Activated naive CD4-positive, alpha-beta T cell treated with anti-CD3 and anti-CD28 coated beads, Interleukin-2, amount 10 ng/mL, durations not matched to agents 7 days and 5 days (primary cell): ENCODE measurements around the gene PRKCA.
"Not testable (repeated sequence)": the region's sequence is repeated elsewhere in the genome, so short reads cannot be mapped to it uniquely, and the experiment has no call there.

Experiments
- CTCF ChIA-PET: fragments of 350-600 bp; sonication (Branson Sonifier 250); formaldehyde crosslinking; loops from one replicate; lab custom pipeline; 2021; ENCODE audit warnings: antibody characterized with exemption; lab: Charles Lee
- DNase-seq: peaks from one replicate; pipeline ENCODE4 v3.0.0-alpha.2; 2020
- H3K27ac Mint-ChIP-seq: one replicate; pipeline ENCODE4 v1.8.0; 2021; ENCODE audit warnings: mild to moderate bottlenecking, moderate library complexity, mixed read lengths
- H3K27me3 Mint-ChIP-seq: one replicate; pipeline ENCODE4 v1.8.0; 2021; ENCODE audit warnings: mild to moderate bottlenecking, mixed read lengths
- H3K36me3 Mint-ChIP-seq: one replicate; pipeline ENCODE4 v1.8.0; 2021; ENCODE audit warnings: mixed read lengths
- H3K4me1 Mint-ChIP-seq: one replicate; pipeline ENCODE4 v1.8.0; 2021; ENCODE audit warnings: mixed read lengths
- H3K4me3 Mint-ChIP-seq: one replicate; pipeline ENCODE4 v1.8.0; 2021; ENCODE audit warnings: mild to moderate bottlenecking, moderate library complexity, mixed read lengths
- H3K9me3 Mint-ChIP-seq: one replicate; pipeline ENCODE4 v1.8.0; 2021; ENCODE audit warnings: mixed read lengths

PRKCA gene

DNA sequence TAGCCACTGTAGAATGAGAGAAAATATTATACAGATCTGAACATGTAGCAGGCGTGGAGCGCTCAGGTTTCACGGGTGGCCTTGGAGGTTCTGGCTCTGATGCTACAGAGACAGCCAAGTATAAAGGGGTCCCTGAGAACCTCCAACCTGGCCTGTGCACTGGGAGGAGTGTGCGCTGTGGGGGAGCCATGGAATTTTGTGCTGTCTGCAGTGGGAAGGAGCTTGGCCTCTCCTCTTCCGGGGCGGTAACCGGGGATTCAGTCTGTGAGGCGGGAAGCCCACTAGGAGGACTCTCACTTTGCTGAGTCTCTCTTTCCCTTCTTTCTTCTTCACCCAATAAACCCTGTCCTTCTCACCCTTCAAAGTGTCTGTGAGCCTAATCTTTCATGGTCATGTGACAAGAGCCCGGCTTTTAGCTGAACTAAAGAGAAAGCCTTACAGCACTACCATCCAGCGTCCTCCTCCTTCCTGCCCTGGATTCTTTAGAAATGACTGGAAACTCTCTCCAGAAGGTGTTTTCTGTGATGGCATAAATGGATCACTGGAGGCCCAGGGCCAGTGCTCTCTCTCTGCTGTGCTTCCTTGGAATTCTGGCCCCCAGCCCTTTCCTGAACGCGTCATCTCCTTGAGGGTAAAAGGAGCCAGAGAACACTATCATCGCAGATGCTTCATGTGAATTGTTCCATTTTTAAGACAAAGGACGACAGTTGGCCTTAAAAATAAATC, 300.4 kb downstream of the PRKCA start:
- Mint-ChIP-seq H3K27me3 (no peaks in the 10 kb centered on the region), H3K4me1 (no peaks in the 10 kb centered on the region), H3K9me3 (no peaks in the 10 kb centered on the region), H3K27ac (no peak overlapping the region), H3K4me3 (no peak overlapping the region), H3K36me3 (peaks cover 11% of the 10 kb centered on the region)
- DNase-seq = no peak
- CTCF ChIA-PET = no interaction called here

DNA sequence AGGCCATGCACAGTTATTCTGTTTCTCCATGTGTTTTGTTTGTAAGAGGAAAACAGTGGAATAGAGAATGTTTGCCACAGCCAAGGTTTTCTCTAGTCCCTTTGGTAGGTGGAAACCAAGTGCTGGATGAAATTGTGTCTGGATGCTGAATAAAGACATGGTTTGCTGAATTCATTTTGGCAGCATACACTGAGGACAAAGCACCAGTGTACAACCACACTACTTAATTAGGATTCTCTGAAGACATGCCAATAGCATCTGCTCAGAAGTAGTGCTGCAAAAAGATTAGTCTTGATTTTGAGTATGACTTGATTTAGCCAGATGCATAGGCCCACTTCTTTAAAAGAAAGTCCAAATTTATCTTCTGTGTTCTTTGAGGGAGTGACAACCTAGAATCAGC, 302.0 kb downstream of the PRKCA start:
- Mint-ChIP-seq H3K4me3 (no peak overlapping the region), H3K27me3 (no peaks in the 10 kb centered on the region), H3K4me1 (peaks cover 3% of the 10 kb centered on the region), H3K36me3 (peaks cover 27% of the 10 kb centered on the region), H3K9me3 (peaks cover 7% of the 10 kb centered on the region), H3K27ac (no peak overlapping the region)
- CTCF ChIA-PET = no interaction called here
- no peak for DNase-seq

DNA sequence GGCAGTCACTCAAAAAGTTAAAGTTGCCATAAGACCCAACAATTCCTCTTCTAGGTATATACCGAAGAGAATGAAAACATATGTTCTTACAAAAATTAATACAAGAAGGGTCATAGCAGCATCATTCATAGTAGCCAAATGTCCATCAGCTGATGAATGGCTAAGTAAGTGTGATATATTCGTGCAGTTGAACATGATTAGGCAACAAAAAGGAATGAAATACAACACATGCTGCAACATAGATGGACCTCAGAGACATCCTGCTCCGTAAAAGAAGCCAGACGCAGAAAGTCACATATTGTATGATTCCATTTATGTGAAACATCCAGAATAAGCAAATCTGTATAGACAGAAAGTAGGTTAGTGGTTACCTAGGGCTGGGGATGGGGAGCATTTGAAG, 303.1 kb downstream of the PRKCA start:
- Mint-ChIP-seq H3K4me3 (no peak overlapping the region), H3K9me3 (peaks cover 18% of the 10 kb centered on the region), H3K27ac (no peak overlapping the region), H3K27me3 (no peaks in the 10 kb centered on the region), H3K36me3 (peaks cover 38% of the 10 kb centered on the region), H3K4me1 (peaks cover 12% of the 10 kb centered on the region)
- DNase-seq = no peak
- CTCF ChIA-PET = no interaction called here

DNA sequence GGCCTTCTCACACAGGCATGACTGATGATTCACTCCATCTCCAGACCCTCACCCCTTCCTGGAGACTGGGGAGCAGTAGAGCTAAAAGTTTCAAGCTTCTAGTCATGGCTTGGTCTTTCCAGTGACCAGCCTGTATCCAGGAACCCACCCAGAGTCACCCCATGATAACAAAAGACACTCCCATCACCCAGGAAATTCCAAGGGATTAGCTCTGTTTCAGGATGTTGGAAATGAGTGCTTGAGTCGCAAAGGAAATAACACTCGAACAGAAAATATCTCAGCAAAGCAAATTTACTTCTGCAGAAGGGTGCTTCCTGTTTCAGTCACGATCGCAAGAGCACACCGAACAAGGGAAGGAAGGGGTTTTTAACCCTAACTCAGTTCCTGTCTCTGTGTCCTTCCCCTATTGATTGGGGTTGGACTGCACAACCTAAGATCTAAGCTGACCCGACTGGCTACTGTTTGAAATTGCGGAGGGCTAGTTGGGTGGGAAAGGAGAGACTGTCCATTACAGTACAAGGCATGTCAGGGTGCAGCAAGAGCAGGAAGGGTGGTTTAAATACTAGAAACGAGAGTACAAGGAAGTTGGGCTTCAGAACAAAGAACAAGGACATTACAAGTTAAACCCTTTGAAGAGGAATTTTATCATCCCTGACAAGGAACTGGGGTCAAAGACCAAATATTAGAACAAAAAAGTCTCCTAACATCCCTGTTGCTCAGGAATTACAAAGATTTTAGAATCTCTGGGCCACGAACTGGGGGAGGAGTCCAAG, 308.1 kb downstream of the PRKCA start:
- Mint-ChIP-seq H3K4me3 (no peak overlapping the region), H3K36me3 (peaks cover 48% of the 10 kb centered on the region), H3K27ac (no peak overlapping the region), H3K9me3 (peaks cover 31% of the 10 kb centered on the region), H3K27me3 (no peaks in the 10 kb centered on the region), H3K4me1 (peaks cover 26% of the 10 kb centered on the region)
- CTCF ChIA-PET = interaction anchor here (0.8 kb wide), 1 partner anchor 10 kb away, joined by 3 read pairs; no protein-coding TSS in a partner anchor
- no peak for DNase-seq

- Mint-ChIP-seq H3K36me3 (peaks cover 50% of the 10 kb centered on the region), H3K4me3 (no peak overlapping the region), H3K27me3 (no peaks in the 10 kb centered on the region), H3K4me1 (peaks cover 29% of the 10 kb centered on the region), H3K27ac (no peak overlapping the region), H3K9me3 (peaks cover 31% of the 10 kb centered on the region)
- CTCF ChIA-PET = no interaction called here
- DNase-seq = no peak
Observed at GRCh38 chr17:66611397-66611796, 309.0 kb downstream of the PRKCA start.

GRCh38 chr17:66612993-66613392, 310.6 kb downstream of the PRKCA start:
- peaks cover 49% of the 10 kb centered on the region for H3K36me3 Mint-ChIP-seq
- DNase-seq = no peak
- H3K27ac Mint-ChIP-seq = no peak overlapping the region
- no peak overlapping the region for H3K4me3 Mint-ChIP-seq
- peaks cover 41% of the 10 kb centered on the region for H3K4me1 Mint-ChIP-seq
- no peaks in the 10 kb centered on the region for H3K27me3 Mint-ChIP-seq
- peaks cover 31% of the 10 kb centered on the region for H3K9me3 Mint-ChIP-seq
- CTCF ChIA-PET = no interaction called here

- CTCF ChIA-PET = interaction anchor here (1.0 kb wide), 1 partner anchor 25 kb away, joined by 3 read pairs; no protein-coding TSS in a partner anchor
- Mint-ChIP-seq H3K4me1 (peaks cover 38% of the 10 kb centered on the region), H3K4me3 (no peak overlapping the region), H3K27ac (no peak overlapping the region), H3K27me3 (no peaks in the 10 kb centered on the region), H3K9me3 (peaks cover 24% of the 10 kb centered on the region), H3K36me3 (peaks cover 35% of the 10 kb centered on the region)
- DNase-seq = no peak
Observed at GRCh38 chr17:66614469-66614868, 312.1 kb downstream of the PRKCA start.

- CTCF ChIA-PET = no interaction called here
Observed at GRCh38 chr17:66619206-66619605, 316.8 kb downstream of the PRKCA start.

GRCh38 chr17:66620528-66620927, 318.1 kb downstream of the PRKCA start:
- Mint-ChIP-seq H3K9me3 (no peaks in the 10 kb centered on the region), H3K27me3 (no peaks in the 10 kb centered on the region), H3K4me3 (no peak overlapping the region), H3K36me3 (peaks cover 14% of the 10 kb centered on the region), H3K27ac (no peak overlapping the region), H3K4me1 (peaks cover 17% of the 10 kb centered on the region)
- no peak for DNase-seq
- CTCF ChIA-PET = interaction anchor here (0.6 kb wide), 2 partner anchors 10 to 98 kb away, joined by 3 read pairs; no protein-coding TSS in a partner anchor

More at GRCh38 chr17:66619206-66619605, 316.8 kb downstream of the PRKCA start:
- Mint-ChIP-seq H3K4me3 (no peak overlapping the region), H3K4me1 (peaks cover 24% of the 10 kb centered on the region), H3K9me3 (no peaks in the 10 kb centered on the region), H3K27me3 (no peaks in the 10 kb centered on the region), H3K27ac (no peak overlapping the region), H3K36me3 (peaks cover 14% of the 10 kb centered on the region)
- DNase-seq = no peak

GRCh38 chr17:66624630-66625029, 322.2 kb downstream of the PRKCA start:
- not testable (repeated sequence) for H3K27ac Mint-ChIP-seq, H3K4me3 Mint-ChIP-seq, H3K4me1 Mint-ChIP-seq, H3K9me3 Mint-ChIP-seq, H3K36me3 Mint-ChIP-seq, DNase-seq, H3K27me3 Mint-ChIP-seq
- CTCF ChIA-PET = interaction anchor here (0.6 to 0.7 kb wide), 2 partner anchors 198 to 591 kb away, joined by 3 to 4 read pairs; no protein-coding TSS in a partner anchor

DNA sequence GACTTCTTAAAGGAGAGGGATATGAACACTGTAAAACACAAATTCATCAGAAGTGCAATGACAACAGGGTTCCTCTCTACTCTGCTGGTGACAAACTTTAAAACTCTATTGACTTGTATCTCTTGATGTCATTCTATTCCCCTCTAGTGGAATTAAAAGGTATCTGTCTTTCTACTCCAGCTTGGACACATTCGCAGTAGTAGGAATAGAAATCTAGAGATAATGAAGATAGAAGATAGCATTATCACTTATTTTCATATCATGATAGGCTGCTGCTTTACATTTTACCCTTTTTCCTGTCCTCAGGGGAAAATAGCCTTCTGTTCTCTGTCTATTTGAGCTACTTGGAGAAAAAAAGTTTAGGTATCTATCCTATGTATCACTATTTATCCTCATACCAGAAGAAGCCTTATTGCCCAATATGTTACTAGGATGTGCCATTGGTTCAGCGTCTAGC, 322.9 kb downstream of the PRKCA start:
- peaks cover 5% of the 10 kb centered on the region for H3K36me3 Mint-ChIP-seq
- no peak for DNase-seq
- H3K4me1 Mint-ChIP-seq = peaks cover 2% of the 10 kb centered on the region
- H3K9me3 Mint-ChIP-seq = no peaks in the 10 kb centered on the region
- no peaks in the 10 kb centered on the region for H3K27me3 Mint-ChIP-seq
- no peak overlapping the region for H3K27ac Mint-ChIP-seq
- CTCF ChIA-PET = interaction anchor here (1.0 kb wide), 1 partner anchor 297 kb away, joined by 3 read pairs; no protein-coding TSS in a partner anchor
- no peak overlapping the region for H3K4me3 Mint-ChIP-seq

DNA sequence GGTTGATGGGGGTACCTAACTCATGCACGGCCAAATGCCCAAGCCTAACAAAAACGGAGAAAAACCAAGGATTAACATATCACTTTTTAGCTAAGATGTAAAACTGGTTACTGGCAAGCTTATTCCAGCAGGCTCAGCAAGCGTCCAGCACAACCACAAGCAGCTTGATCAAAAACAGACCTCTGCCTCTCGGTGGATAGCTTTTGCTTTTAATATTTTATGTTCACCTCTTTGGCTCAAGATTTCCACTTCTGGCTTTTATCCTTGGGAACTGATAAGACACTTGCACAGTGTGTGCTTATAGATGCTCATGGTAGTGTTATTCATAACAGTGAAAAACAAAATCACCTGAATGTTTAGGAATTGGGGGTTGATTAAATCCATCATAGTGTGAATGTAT, 325.6 kb downstream of the PRKCA start:
- no peak overlapping the region for H3K4me3 Mint-ChIP-seq
- no peaks in the 10 kb centered on the region for H3K36me3 Mint-ChIP-seq
- no peaks in the 10 kb centered on the region for H3K27me3 Mint-ChIP-seq
- H3K9me3 Mint-ChIP-seq = no peaks in the 10 kb centered on the region
- peaks cover 12% of the 10 kb centered on the region for H3K4me1 Mint-ChIP-seq
- no peak for DNase-seq
- no peak overlapping the region for H3K27ac Mint-ChIP-seq
- CTCF ChIA-PET = no interaction called here

- CTCF ChIA-PET = interaction anchor here (0.6 kb wide), 1 partner anchor 423 kb away, joined by 3 read pairs; no protein-coding TSS in a partner anchor
- no peak overlapping the region for H3K4me3 Mint-ChIP-seq
- H3K4me1 Mint-ChIP-seq = peaks cover 26% of the 10 kb centered on the region
- no peaks in the 10 kb centered on the region for H3K27me3 Mint-ChIP-seq
- H3K36me3 Mint-ChIP-seq = peaks cover 3% of the 10 kb centered on the region
- no peak overlapping the region for H3K27ac Mint-ChIP-seq
- DNase-seq = no peak
- H3K9me3 Mint-ChIP-seq = no peaks in the 10 kb centered on the region
Observed at GRCh38 chr17:66629762-66630161, 327.3 kb downstream of the PRKCA start.

- DNase-seq = no peak
- CTCF ChIA-PET = no interaction called here
- no peak overlapping the region for H3K4me3 Mint-ChIP-seq
- peaks cover 26% of the 10 kb centered on the region for H3K4me1 Mint-ChIP-seq
- no peaks in the 10 kb centered on the region for H3K9me3 Mint-ChIP-seq
- H3K27me3 Mint-ChIP-seq = no peaks in the 10 kb centered on the region
- peaks cover 8% of the 10 kb centered on the region for H3K36me3 Mint-ChIP-seq
- no peak overlapping the region for H3K27ac Mint-ChIP-seq
Observed at GRCh38 chr17:66630379-66630778, 328.0 kb downstream of the PRKCA start.
